ENCODE data around the gene TRIP6.

Gene TRIP6

DNA sequence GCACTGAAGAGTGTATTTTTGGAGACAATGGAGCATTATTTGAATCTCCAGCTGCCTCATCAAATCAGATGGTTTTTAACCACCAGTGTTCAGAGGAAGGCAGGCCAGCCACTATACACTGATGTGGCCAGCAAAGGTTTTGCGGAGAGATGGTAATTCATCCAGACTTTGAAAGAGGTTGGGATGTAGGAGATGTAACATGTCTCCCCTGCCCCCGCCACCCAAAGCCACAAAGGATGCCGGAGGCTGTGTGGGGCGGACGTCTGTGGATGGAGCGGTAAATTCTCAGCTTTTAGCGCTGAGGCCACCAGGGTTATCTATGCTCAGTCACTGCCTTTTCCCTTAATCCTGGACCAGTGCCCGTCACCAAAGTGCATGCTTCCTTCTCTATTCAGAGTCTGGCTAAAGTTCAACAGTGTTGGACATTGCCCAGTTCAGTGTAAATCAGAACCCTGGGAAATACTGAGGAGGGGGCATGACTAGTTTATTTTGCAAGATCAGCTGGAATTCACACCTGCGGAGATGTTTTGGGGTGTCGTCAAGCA lies 3.7 kb upstream of the TRIP6 start:
- Histone ChIP-seq H3K4me2 (ENCODE audit: insufficient read depth, low read length) (no peak overlapping the region), H3K36me3 (ENCODE audit: insufficient read depth, low read length) (peaks cover 33% of the 10 kb centered on the region), H3K27me3 (ENCODE audit: insufficient read depth, low read length, poor library complexity) (no peaks in the 10 kb centered on the region), H3K27ac (ENCODE audit: low read length) (no peak overlapping the region), H3K9ac (ENCODE audit: low read depth, low read length) (no peak overlapping the region), H3K79me2 (ENCODE audit: insufficient read depth, low read length) (peaks cover 22% of the 10 kb centered on the region), H3K9me3 (ENCODE audit: insufficient read depth, low read length, severe bottlenecking) (no peaks in the 10 kb centered on the region), H3K4me1 (ENCODE audit: insufficient read depth, low read length) (peaks cover 19% of the 10 kb centered on the region), H2AFZ (ENCODE audit: low read depth, low read length) (no peak overlapping the region), H3K4me3 (ENCODE audit: low read depth in 1 of 2, low read length in 2 of 2) (no peak overlapping the region), H4K20me1 (ENCODE audit: insufficient read depth, low read length) (peaks cover 9% of the 10 kb centered on the region; the same call in 1 of the 2 replicates)
- no peak for ATAC-seq (ENCODE audit: insufficient read depth, low read depth)
- DNase-seq = no peak
- no peak for TF ChIP-seq EZH2 (IDR thresholded peaks at IDR 0.05; ENCODE audit: borderline replicate concordance, low read depth, low read length, severe bottlenecking)
- TF ChIP-seq, protein P1, sequence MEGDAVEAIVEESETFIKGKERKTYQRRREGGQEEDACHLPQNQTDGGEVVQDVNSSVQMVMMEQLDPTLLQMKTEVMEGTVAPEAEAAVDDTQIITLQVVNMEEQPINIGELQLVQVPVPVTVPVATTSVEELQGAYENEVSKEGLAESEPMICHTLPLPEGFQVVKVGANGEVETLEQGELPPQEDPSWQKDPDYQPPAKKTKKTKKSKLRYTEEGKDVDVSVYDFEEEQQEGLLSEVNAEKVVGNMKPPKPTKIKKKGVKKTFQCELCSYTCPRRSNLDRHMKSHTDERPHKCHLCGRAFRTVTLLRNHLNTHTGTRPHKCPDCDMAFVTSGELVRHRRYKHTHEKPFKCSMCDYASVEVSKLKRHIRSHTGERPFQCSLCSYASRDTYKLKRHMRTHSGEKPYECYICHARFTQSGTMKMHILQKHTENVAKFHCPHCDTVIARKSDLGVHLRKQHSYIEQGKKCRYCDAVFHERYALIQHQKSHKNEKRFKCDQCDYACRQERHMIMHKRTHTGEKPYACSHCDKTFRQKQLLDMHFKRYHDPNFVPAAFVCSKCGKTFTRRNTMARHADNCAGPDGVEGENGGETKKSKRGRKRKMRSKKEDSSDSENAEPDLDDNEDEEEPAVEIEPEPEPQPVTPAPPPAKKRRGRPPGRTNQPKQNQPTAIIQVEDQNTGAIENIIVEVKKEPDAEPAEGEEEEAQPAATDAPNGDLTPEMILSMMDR (IDR thresholded peaks at IDR 0.05; ENCODE audit: borderline replicate concordance, extremely low read depth, low read length, poor library complexity, severe bottlenecking) = no peak

DNA sequence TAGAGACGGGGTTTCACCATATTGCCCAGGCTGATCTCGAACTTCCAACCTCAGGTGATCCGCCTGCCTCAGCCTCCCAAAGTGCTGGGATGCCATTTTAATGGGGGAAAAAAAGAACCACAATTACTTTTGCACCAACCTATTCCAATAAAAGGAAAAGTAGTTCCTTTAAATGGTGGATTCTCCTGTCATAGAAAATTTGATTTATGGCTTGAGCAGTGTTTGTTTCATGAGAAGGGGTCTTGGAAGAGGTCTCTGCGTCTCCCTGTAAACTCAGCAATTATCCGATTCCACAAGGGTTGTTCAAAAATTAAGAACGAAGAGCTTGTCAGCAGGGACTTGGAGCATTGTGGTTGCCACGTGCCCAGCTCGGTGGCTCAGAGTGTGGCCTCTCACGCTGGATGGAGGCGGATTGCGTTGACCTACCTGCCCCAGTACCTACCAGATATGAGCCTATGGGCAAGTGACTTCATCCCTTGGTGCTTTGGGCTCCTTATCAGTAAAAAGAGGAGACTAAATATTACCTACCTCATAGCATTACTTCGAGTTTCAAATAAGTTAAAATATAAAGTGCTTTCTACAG lies 2.8 kb upstream of the TRIP6 start:
- no peak overlapping the region for H3K9ac ChIP-seq (ENCODE audit: low read depth, low read length)
- H3K27me3 ChIP-seq (ENCODE audit: insufficient read depth, low read length, poor library complexity) = no peaks in the 10 kb centered on the region
- peaks cover 40% of the 10 kb centered on the region for H3K36me3 ChIP-seq (ENCODE audit: insufficient read depth, low read length)
- H3K79me2 ChIP-seq (ENCODE audit: insufficient read depth, low read length) = peaks cover 29% of the 10 kb centered on the region
- no peak overlapping the region for H2AFZ ChIP-seq (ENCODE audit: low read depth, low read length)
- DNase-seq = no peak
- no peak overlapping the region for H3K4me2 ChIP-seq (ENCODE audit: insufficient read depth, low read length)
- peaks cover 26% of the 10 kb centered on the region for H3K4me1 ChIP-seq (ENCODE audit: insufficient read depth, low read length)
- H3K27ac ChIP-seq (ENCODE audit: low read length) = no peak overlapping the region
- no peak for TF ChIP-seq EZH2 (IDR thresholded peaks at IDR 0.05; ENCODE audit: borderline replicate concordance, low read depth, low read length, severe bottlenecking)
- TF ChIP-seq, protein P1 (IDR thresholded peaks at IDR 0.05; ENCODE audit: borderline replicate concordance, extremely low read depth, low read length, poor library complexity, severe bottlenecking) = no peak
- peaks cover 9% of the 10 kb centered on the region; the same call in 1 of the 2 replicates for H4K20me1 ChIP-seq (ENCODE audit: insufficient read depth, low read length)
- H3K4me3 ChIP-seq (ENCODE audit: low read depth in 1 of 2, low read length in 2 of 2) = no peak overlapping the region
- ATAC-seq (ENCODE audit: insufficient read depth, low read depth) = no peak
- H3K9me3 ChIP-seq (ENCODE audit: insufficient read depth, low read length, severe bottlenecking) = no peaks in the 10 kb centered on the region

DNA sequence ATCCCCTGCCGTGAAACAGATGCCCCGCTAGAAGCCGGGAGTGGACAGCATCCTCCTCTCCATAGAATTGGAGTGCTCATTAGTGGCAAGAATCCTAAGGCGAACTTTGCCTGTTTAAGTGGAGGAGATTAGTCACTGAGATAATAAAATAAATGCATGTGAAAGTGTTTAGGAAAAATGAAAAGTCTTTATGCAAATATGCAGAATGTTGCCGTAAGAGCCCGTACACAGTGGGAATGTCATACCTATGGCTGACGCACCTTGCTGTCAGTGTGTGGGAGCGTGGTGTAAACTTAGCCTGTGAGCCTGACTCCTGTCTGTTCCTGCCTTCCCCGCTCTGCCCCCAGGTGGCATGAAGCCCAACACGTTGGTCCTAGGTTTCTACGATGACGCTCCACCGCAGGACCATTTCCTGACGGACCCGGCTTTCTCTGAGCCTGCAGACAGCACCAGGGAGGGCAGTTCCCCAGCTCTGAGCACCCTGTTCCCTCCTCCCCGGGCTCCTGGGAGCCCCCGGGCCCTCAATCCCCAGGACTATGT lies 1.7 kb upstream of the TRIP6 start:
- H3K4me1 ChIP-seq (ENCODE audit: insufficient read depth, low read length) = peaks cover 26% of the 10 kb centered on the region
- no peak overlapping the region for H3K27ac ChIP-seq (ENCODE audit: low read length)
- H3K36me3 ChIP-seq (ENCODE audit: insufficient read depth, low read length) = peaks cover 41% of the 10 kb centered on the region
- no peak overlapping the region for H3K4me2 ChIP-seq (ENCODE audit: insufficient read depth, low read length)
- H3K9me3 ChIP-seq (ENCODE audit: insufficient read depth, low read length, severe bottlenecking) = no peaks in the 10 kb centered on the region
- ATAC-seq (ENCODE audit: insufficient read depth, low read depth) (no peak), DNase-seq (no peak)
- H3K4me3 ChIP-seq (ENCODE audit: low read depth in 1 of 2, low read length in 2 of 2) = no peak overlapping the region
- H4K20me1 ChIP-seq (ENCODE audit: insufficient read depth, low read length) = 0 out of 2 replicates have a peak, but pooled peaks cover 5% of the 10 kb centered on the region
- no peak overlapping the region for H2AFZ ChIP-seq (ENCODE audit: low read depth, low read length)
- TF ChIP-seq EZH2 (IDR thresholded peaks at IDR 0.05; ENCODE audit: borderline replicate concordance, low read depth, low read length, severe bottlenecking) = no peak
- TF ChIP-seq, protein P1 (IDR thresholded peaks at IDR 0.05; ENCODE audit: borderline replicate concordance, extremely low read depth, low read length, poor library complexity, severe bottlenecking) = no peak
- H3K79me2 ChIP-seq (ENCODE audit: insufficient read depth, low read length) = peaks cover 36% of the 10 kb centered on the region
- no peaks in the 10 kb centered on the region for H3K27me3 ChIP-seq (ENCODE audit: insufficient read depth, low read length, poor library complexity)
- no peak overlapping the region for H3K9ac ChIP-seq (ENCODE audit: low read depth, low read length)

Measured in DND-41 (cell line).